Measurements from ENCODE around the gene SCGB1D1.

SCGB1D1 gene, protein sequence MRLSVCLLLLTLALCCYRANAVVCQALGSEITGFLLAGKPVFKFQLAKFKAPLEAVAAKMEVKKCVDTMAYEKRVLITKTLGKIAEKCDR

DNA sequence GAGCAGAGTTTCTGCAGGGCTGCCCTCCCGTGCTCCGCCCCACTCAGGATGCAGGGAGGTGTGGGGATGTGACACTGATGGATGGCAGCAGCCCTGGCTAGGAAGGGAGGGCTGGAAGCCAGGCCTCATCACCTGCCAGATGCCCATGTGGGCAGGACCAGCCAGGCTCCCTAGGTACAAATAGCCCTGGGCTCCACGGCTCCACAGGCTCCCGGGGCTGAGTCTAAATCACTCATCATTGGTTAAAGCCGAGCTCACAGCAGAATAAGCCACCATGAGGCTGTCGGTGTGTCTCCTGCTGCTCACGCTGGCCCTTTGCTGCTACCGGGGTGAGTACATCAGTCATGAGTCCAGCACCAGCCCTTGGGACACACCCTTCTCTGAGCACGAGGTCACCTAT, at the start of gene SCGB1D1:
SCGB1D1 (plus strand) TSS at position 206 of the 400 bp plus-strand sequence; CDS start at position 275, 69 bp downstream.
- no peak for DNase-seq

- no peak for DNase-seq
Observed at GRCh38 chr11:62140304-62141110, 49.5 kb upstream of the SCGB1D1 start.

- no peak for DNase-seq
Observed at GRCh38 chr11:62141111-62142042, 48.6 kb upstream of the SCGB1D1 start.

- DNase-seq, result no peak
Observed at GRCh38 chr11:62142043-62142375, 48.0 kb upstream of the SCGB1D1 start.

GRCh38 chr11:62142921-62143320, 47.1 kb upstream of the SCGB1D1 start:
- no peak for DNase-seq

DNA sequence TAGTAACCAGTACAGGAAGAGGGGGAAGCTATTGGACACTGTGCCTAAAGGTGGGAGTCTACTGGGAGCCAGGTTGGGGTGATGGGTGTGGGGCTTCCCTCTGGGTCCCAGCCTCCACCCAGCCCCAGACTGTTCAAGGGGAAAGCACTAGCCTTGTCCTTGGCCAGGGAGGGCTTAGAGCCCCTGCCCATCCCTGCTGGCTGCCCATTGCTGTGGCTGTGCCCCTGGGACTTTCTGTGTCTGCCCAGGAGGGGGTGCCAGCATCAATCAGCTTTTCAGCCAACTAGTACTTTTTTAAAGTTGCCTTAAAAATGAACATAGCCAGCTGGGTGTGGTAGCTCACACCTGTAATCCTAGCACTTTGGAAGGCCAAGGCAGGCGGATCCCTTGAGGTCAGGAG, 46.3 kb upstream of the SCGB1D1 start:
- DNase-seq, result no peak

DNA sequence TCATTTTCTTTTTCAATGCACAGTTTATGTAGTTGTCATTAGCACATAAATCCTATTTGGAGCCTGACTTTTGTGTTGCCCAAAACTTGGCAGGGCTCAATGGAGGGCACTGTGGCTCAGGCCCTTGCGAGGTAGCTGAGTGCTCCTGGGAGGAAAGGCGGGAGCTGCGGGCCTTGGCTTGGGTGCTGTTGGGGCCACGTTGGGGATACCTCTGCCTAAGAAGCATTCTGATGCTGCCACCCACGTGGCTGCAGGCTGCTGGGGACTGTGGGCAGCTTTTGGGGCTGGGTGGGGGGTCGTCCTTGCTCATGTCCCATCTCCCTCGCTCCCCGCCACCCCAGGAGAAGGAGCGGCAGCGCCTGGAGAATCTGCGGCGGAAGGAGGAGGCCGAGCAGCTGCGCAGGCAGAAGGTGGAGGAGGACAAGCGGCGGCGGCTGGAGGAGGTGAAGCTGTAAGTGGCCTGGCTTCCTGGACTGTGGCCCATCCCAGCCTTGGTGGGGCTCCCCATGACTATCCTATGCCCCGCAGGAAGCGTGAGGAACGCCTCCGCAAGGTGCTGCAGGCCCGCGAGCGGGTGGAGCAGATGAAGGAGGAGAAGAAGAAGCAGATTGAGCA, 45.3 kb upstream of the SCGB1D1 start:
- DNase-seq, result no peak

- no peak for DNase-seq
Observed at GRCh38 chr11:62145261-62145871, 44.6 kb upstream of the SCGB1D1 start.

DNA sequence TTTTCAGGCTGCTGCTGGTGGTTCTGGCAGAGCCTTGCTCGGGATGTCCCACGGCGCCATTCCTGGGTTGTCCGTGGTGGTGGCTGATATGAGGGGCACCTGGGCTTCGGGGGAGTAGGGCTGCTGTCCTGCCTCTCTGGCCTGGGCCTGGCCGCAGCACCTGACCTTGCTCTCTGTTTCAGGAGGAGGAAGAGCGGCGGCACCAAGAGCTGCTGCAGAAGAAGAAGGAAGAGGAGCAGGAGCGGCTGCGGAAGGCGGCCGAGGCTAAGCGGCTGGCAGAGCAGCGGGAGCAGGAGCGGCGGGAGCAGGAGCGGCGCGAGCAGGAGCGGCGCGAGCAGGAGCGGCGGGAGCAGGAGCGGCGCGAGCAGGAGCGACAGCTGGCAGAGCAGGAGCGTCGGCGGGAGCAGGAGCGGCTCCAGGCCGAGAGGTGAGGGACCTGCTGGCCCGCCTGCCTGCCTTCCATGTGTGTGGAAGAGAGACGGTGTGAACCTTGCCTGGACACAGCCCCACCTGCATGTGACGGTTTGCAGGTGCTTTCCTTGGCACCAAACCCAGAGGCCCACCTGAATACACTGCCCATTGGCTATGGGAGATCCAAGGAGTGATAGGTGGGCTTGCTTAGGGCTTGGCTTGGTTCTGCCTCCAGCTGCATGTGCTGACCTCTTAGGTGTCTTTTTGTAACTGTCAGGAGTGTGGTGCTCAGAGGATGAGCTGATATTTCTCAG, 43.4 kb upstream of the SCGB1D1 start:
- DNase-seq, result no peak

GRCh38 chr11:62147545-62147944, 42.5 kb upstream of the SCGB1D1 start:
- no peak for DNase-seq

DNA sequence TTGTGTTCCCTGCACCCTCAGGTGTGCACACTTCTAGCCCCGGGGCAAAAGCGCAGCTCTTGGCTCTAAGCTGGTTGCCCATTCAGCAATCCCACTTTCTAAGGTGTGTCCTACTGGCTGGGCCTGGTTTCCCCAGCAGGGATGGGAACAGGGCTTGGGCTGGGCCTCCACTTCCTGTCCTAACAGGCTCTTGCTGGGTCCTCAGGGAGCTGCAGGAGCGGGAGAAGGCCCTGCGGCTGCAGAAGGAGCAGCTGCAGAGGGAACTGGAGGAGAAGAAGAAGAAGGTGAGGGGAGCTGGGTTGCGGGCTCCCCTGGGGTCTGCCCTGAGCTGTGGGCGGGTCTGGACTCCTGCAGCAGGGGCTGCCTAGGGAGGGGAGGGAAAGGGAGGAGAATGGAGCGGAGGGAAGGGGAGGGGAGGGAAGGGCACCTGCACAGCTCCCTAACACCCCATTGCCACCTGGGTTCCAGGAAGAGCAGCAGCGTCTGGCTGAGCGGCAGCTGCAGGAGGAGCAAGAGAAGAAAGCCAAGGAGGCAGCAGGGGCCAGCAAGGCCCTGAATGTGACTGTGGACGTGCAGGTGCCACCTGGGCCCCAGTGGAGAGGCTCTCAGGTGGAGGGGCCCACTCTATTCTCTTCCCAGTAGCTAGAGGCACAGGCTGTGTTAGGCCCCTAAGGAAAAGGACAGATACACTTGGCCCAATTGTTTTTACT, 41.6 kb upstream of the SCGB1D1 start:
- DNase-seq, result no peak

DNA sequence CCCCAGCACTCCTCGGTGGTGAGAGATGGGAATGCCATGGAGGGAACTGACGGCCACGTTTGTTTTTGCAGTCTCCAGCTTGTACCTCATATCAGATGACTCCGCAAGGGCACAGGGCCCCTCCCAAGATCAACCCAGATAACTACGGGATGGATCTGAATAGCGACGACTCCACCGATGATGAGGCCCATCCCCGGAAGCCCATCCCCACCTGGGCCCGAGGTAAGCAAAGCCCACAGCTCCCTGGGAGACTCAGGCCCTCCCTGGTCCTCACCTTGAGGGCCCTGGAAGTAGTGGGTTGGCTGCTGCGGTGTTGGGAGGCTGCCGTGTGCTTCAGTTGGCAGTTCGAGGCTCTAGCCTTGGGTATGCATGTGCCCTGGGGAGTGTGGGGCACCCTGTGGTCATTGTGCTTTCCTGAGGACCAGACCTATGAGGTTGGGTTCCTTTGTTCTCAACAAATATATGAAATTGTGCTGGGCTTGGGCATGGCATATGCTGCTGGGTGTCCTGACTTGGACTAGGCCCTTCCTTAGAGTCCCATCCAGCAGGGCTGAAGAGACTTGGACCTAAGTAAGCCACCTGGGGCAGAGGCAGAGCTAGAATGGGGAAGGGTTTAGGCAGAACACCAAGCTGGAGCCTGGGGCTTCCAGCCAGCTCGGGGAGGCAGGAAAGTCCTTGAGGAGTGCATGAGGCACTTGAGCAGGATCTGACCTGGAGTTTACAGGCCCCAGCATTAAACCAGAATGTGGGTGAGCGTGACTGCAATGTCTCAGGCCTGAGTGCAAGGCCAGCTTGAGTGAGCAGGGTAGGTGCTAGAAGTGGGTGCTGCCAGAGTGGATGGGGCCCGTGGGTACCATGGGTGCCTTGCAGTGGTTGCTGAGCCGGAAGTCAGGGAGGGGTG, 39.8 kb upstream of the SCGB1D1 start:
- no peak for DNase-seq

- no peak for DNase-seq
Observed at GRCh38 chr11:62150887-62151736, 38.9 kb upstream of the SCGB1D1 start.

DNA sequence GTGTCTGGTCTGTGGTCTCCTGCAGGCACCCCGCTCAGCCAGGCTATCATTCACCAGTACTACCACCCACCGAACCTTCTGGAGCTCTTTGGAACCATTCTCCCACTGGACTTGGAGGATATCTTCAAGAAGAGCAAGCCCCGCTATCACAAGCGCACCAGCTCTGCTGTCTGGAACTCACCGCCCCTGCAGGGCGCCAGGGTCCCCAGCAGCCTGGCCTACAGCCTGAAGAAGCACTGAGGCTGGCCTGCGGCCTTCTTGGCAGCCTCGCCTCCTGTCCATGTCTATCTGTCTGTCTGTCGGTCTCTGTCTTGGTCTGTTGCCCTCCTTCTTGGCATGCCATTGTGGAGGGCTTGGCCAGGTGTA, 38.3 kb upstream of the SCGB1D1 start:
- no peak for DNase-seq

DNA sequence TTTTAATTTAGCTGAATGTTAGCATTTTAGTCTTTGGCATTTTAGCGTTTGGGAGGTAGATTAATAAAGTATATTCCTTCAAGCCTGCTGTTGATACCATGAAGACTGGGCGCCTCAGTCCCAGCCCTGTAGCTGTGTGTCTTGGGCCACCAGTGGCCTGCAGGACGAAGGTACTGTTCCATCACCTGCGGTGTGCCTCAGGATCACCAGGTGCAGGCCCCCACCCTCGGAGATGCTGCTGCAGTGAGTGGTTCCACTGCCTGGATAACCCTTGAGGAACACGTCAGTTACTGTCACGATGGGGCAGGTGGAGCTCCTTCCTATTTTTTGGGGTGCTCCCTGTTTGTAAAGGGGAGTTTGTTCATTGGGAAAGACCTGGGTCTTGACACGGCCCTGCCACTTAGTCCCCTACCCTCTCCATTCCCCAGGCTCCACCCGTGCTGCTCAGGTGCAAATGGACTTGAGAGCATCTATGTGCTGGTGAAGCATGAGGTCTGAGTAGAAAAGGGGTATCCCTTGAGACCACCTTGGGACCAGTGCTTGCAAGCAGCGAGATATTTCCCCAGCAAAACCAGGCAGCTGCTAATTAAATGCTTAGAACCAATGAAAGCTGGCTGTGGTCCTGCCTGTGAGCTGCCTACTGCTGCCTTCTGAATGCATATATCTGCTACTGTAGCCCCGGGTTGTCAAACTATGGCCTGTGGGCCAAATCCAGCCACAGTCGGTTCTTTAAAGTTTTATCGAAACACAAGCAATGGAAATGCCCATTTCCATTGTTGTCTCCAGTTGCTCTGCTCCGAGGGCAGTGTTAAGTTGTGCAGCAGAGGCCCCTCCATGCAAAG, 37.5 kb upstream of the SCGB1D1 start:
- no peak for DNase-seq

DNA sequence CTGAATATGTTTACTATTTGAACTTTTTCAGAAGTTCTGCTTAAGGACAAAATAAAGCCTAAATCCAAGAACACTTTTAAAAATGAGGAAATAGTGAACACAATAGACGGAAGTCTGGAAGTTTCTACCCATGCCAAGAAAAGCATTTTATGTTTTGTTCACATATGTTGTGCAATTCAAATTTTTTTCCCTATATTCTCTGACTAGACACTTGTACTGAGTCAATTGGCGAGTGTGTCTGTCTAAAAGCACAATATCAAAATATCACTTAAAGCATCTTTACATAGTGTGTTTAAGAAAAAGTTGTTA, 37.0 kb upstream of the SCGB1D1 start:
- DNase-seq, result no peak

DNA sequence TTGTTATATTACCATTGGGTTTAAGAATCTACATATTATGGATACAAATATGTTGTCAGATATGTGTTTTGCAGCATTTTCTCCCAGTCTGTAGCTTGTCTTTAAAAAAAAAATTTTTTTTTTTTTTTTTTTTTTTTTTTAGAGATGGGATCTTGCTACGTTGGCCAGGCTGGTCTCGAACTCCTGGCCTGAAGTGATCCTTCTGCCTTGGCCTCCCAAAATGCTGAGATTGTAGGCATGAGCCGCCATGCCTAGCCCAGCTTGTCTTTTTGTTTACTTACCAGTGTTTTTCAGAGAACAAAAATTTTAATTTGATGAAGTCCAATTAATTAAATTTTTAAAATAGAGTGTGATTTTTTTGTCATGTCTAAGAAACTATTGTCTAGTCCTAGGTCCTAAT, 36.4 kb upstream of the SCGB1D1 start:
- no peak for DNase-seq

- no peak for DNase-seq
Observed at GRCh38 chr11:62157603-62158002, 32.4 kb upstream of the SCGB1D1 start.

DNA sequence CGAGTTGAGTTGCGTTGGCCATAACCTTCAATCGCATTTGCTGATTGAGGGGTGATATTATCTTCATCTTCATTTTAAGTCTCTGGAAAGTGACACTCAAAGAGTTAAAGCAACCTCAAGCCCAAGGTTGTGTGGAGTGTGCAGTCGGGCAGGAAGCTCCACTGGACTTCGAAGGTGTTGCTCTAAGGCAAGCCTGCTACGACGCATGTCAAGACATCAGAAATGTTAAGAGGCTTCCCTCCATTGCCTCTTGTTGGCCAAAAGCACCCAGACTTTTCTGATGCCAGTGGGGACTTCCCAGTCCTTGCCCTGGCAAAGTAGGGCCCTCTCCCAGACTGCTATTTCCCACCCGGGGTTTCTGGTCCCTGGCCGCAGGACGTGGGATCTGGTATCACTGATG, 23.6 kb upstream of the SCGB1D1 start:
- DNase-seq, result no peak
